ENCODE measurements around the gene PBX1.
A peak's percentile ranks its signal among the peaks of the same experiment; 100 is the strongest.

Gene PBX1

GRCh38 chr1:164667600-164667999 lies 108.6 kb downstream of the PBX1 start:
- DNase-seq (ENCODE audit: low spot score), result no peak

- DNase-seq (ENCODE audit: low spot score), result no peak
Observed at GRCh38 chr1:164668491-164669400, 109.8 kb downstream of the PBX1 start.

GRCh38 chr1:164670026-164670425 lies 111.0 kb downstream of the PBX1 start:
- no peak for DNase-seq (ENCODE audit: low spot score)

GRCh38 chr1:164670786-164671185 lies 111.8 kb downstream of the PBX1 start:
- no peak for DNase-seq (ENCODE audit: low spot score)

- no peak for DNase-seq (ENCODE audit: low spot score)
Observed at GRCh38 chr1:164671323-164671965, 112.5 kb downstream of the PBX1 start.

GRCh38 chr1:164671966-164672571 lies 113.1 kb downstream of the PBX1 start:
- DNase-seq (ENCODE audit: low spot score), result no peak

- no peak for DNase-seq (ENCODE audit: low spot score)
Observed at GRCh38 chr1:164672588-164672987, 113.6 kb downstream of the PBX1 start.

GRCh38 chr1:164673584-164674214 lies 114.7 kb downstream of the PBX1 start:
- DNase-seq (ENCODE audit: low spot score), result no peak

GRCh38 chr1:164675342-164675904 lies 116.4 kb downstream of the PBX1 start:
- no peak for DNase-seq (ENCODE audit: low spot score)

- DNase-seq (ENCODE audit: low spot score), result no peak
Observed at GRCh38 chr1:164678136-164678700, 119.2 kb downstream of the PBX1 start.

GRCh38 chr1:164682570-164682969 lies 123.6 kb downstream of the PBX1 start:
- DNase-seq (ENCODE audit: low spot score), result no peak

GRCh38 chr1:164683235-164683634 lies 124.3 kb downstream of the PBX1 start:
- DNase-seq (ENCODE audit: low spot score), result peak; percentile 33

- no peak for DNase-seq (ENCODE audit: low spot score)
Observed at GRCh38 chr1:164685266-164686035, 126.5 kb downstream of the PBX1 start.

- DNase-seq (ENCODE audit: low spot score), result no peak
Observed at GRCh38 chr1:164687777-164688176, 128.8 kb downstream of the PBX1 start.

GRCh38 chr1:164688791-164689190 lies 129.8 kb downstream of the PBX1 start:
- no peak for DNase-seq (ENCODE audit: low spot score)

GRCh38 chr1:164689672-164690511 lies 130.9 kb downstream of the PBX1 start:
- DNase-seq (ENCODE audit: low spot score), result peak; percentile 71

GRCh38 chr1:164692420-164692819 lies 133.4 kb downstream of the PBX1 start:
- DNase-seq (ENCODE audit: low spot score), result no peak

- no peak for DNase-seq (ENCODE audit: low spot score)
Observed at GRCh38 chr1:164693564-164694359, 134.8 kb downstream of the PBX1 start.

- DNase-seq (ENCODE audit: low spot score), result no peak
Observed at GRCh38 chr1:164694505-164694904, 135.5 kb downstream of the PBX1 start.
